HG02870 (cell line): ENCODE results near the gene SYTL5.

ENCODE experiments used
- ATAC-seq: cut with Tn5 transposase; IDR thresholded peaks from one replicate; pipeline ENCODE4 v1.9.1; 2021; ENCODE audit warnings: mild to moderate bottlenecking, moderate library complexity; ENCODE audit not compliant: unreplicated experiment

SYTL5 gene

DNA sequence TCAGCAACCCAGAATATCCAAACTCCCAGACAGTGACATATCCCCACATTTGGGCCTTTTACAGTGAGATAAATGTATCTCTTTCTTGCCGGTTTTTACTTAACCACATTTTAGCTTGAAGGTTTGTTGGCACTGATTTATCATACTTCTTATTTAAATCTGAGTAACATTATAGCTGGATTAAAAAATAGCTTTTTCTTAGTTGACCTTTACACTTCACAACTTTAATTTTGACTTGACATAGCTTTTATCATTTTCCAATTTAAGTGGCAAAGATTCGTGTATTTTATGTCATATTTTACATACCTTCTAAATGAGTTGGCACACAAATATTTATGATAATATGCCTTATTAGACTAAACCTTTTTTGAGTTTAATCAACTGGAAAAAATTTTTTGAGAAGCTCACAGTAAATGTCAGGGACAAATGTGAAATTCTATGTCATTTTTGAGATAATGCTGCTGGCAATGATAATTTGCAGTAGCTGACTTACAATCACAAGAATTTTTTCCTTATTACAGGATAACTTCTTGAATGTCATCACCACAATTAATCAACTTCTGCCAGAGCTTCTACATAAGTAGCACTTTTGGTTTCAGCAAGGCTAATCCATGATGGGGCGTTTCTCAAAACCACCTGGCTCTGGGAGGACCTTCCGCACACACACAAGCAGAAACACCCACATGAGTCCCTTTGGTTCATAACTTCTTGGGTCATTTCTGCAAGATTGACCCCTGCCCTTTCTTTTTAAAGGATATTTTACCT lies 80.3 kb downstream of the SYTL5 start:
- no peak for ATAC-seq

DNA sequence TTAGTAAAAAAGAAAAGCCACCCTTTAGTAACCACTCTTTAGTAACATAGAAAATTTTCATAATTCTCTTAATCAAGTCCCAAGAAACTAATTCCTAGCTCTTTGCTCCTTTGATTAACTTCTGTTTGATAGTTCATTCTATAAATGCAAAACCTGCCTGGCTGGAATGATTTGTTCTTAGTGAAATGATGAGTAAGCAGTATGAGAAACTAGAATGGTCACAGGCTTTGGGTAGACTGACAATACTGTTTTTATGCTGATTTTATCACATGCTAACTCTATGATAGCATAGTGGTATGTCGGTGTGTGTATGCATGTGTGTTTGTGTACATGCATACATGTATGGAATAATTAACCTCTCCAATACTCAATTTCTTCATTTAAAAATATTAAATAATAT lies 81.2 kb downstream of the SYTL5 start:
- ATAC-seq, result no peak

DNA sequence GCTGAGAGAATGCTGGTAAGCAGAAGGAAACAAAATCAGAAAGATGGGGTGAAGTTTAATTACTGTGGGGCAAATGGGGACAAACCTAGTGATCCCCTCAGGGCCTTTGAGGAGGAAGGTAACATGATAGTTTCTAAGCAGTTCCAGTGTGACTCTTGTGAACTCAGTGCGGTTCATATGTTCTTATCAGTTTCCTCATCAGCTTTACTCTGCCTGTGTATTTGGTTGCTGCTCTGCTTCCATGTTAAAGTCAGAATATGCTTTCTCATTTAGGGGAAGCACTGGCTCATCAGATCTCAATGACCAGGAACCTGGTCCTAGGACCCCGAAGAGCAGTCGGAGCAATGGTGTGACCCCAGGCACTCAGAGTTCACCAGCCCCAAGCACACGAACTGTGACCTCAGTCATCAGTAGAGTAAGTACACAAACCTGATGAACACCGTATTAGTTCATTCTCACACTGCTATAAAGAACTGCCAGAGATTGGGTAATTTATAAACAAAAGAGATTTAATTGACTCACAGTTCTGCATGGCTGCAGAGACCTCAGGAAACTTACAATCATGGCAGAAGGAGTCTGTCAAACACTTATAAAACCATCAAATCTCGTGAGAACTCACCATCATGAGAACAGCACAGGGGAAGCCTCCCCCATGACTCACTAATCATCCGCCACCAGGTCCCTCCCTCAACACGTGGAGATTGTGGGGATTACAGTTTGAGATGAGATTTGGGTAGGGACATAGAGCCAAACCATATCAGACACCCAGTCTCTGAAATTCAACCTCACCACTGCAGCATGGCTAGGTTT lies 83.0 kb downstream of the SYTL5 start:
- ATAC-seq, result no peak

DNA sequence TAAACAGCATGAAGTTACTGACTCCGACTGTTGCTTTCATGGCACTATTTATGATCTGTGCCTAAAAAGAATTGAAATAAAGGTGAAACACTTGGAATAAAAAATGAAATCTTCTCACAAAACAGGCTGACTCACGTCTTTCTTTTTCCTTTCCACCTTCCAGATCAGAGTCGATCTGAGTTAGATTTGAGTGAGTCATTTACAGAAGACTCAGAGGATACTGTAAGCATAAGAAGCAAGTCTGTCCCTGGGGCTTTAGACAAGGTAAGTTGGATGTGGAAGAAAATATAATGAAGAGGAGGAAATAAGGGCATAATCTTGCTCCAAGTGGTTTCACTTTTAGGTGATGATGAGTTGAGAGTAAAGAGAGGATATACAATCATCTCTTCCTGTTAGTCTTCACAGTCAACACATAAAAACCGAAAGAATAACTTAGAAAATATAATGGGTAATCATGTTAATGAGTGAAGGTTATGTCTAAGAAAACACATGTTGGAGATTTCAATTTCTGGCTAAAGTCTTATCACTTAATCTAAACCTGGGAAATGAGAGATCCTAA lies 89.7 kb downstream of the SYTL5 start:
- ATAC-seq, result no peak

DNA sequence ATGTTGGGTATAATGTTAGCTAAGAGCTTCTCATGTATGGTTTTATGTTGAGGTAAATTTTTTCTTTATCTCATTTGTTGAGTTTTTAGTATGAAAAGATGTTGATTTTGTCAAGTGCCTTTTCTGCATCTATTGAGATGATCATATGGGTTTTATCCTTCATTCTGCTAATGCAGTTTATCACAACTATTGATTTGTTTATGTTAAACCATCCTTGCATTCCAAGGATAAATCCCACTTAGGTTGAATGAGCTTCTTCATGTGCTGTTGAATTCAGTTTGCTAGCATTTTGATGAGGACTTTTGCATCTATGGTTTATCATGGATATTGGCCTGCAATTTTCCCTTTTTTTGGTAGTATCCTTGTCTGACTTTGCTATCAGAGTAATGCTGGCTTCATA lies 93.3 kb downstream of the SYTL5 start:
- ATAC-seq, result no peak

DNA sequence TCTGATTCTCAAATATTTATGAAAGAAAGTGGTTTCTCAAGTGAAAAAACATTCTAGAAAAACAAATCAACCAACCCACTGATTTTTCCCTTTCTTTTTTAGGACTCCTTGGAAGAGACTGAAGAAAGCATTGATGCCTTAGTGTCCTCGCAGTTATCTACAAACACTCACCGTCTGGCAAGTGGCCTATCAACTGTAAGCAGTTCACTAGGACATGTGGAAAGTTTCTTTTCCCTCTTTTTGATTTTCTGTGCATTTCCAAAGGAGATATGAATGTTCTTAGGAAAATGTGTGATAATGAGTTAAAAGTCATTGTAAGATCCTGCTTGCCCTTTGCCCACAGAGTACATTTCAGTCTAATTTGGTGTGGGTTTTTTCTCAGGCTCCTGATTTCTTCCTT lies 95.9 kb downstream of the SYTL5 start:
- ATAC-seq, result no peak

DNA sequence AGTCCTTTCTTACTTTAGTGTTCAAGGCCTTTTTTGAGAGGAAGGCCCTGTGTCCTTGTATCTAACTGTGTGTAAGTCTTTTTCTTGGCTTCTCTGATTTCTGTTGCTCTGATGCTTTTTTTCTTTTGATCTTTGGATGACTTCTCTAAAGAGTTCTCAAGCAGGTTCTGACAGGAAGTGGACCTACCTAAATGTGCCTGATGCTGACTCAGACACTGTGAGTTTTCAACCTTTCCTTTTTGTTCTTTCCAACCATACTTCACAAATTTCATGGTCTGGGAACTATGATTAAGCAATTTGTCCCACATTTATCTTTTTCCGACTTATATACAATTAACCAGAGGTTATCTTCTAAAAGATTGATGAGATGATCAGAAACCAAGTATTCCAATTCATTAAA lies 96.5 kb downstream of the SYTL5 start:
- no peak for ATAC-seq

DNA sequence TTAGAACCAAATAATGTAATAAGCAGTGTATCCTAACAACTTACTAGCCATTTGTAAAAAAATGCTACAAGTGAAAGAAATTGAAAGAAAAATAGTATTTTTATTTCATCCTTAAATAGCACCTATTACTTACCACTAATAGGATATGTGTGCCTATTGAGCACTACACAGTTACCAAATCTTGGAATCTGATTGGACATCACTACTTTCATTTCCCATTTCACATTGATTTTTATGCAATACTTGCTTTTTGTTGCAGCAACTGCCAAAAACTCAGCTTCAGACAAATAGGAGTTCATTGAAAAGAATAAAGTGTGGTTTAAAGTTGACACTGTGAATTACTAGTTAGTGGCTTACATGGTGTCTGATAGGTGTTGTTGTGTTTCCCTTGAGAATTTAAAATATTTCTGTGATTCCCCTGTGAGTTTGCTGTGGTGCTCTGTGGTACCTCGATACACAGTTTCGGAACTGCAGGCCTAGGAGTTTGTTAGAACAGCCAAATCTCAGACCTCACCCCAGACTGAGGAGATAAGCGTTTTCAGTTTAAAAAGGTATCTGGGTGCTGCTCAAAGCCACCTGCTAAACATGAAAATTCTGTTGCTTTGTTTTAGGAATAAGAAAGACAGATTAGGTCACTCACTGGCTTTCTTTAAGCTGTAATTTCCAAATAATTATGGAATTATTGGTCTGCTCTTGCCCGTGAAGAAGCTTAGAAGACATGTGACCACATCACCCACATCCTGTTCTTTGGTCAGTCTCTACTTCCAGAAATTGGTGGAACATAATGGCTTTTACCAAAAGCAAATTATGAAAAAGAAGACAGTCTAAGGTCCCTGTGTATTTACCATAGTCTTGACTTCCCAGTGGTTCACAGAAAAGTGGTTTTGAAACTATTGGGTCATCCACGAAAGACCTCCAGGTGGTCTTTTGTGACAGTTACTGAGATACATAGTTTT lies 97.8 kb downstream of the SYTL5 start:
- ATAC-seq, result peak; percentile 81

DNA sequence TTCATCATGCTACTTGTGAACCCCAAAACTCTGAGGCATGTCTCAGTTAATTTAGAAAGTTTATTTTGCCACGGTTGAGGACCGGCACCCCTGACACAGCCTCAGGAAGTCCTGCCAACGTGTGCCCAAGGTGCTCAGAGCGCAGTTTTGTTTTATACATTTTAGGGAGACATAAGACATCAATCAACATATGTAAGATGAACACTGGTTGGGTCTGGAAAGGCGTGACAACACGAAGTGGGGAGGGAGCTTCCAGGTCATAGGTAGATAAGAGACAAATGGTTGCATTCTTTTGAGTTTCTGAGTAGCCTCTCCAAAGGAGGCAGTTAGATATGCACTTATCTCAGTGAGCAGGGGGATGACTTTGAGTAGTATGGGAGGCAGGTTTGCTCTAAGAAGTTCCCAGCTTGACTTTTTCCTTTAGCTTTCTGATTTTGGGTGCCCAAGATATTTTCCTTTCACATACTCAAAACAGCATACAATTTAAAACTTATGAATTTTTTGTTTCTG lies 98.9 kb downstream of the SYTL5 start:
- no peak for ATAC-seq

DNA sequence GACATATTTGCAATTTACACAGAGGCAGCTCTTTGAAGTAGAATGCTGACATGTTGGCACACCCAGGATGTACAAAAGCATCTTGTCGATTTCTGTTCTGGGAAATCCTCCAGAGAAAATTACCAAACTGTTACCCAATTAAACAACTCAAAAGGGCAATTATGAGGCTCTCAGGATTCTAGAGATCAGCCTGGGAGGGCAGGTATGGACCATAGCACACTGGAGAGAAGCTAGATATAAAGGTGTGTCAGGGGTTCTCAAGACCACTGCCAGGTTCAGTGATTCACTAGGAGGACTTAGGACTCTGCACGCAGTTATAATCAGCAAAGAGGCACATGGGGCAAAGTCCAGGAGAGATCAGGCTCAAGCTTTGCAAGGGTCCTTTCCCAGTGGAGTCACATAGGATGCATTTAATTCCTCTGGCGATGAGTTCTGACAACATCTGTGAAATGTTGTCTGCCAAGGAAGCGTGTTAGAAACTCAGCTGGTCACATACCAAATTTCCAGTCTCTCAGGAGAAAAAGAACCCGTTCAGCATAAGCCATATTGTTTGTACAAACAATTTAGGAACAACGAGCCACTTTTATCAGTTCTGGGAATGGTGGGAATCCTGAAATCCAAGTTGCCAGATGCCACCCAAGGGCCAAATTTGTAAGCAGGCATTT lies 100.8 kb downstream of the SYTL5 start:
- ATAC-seq, result no peak

DNA sequence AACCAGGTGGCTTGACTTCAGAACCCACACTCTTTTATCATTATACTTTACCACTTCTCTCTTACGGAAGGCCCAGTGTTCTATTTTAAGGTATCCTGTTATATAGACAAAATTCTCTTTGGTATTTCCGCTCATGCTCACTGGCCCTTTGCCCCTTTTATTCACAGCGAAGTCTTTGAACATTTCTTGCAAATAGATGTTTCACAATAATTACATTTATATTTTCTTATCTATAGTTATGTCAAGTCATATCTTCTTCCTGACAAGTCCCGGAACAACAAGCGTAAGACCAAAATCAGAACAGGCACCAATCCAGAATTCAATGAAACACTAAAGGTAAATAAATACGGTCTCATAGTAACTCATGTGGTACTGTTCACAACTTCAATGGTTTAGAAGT lies 102.0 kb downstream of the SYTL5 start:
- no peak for ATAC-seq

DNA sequence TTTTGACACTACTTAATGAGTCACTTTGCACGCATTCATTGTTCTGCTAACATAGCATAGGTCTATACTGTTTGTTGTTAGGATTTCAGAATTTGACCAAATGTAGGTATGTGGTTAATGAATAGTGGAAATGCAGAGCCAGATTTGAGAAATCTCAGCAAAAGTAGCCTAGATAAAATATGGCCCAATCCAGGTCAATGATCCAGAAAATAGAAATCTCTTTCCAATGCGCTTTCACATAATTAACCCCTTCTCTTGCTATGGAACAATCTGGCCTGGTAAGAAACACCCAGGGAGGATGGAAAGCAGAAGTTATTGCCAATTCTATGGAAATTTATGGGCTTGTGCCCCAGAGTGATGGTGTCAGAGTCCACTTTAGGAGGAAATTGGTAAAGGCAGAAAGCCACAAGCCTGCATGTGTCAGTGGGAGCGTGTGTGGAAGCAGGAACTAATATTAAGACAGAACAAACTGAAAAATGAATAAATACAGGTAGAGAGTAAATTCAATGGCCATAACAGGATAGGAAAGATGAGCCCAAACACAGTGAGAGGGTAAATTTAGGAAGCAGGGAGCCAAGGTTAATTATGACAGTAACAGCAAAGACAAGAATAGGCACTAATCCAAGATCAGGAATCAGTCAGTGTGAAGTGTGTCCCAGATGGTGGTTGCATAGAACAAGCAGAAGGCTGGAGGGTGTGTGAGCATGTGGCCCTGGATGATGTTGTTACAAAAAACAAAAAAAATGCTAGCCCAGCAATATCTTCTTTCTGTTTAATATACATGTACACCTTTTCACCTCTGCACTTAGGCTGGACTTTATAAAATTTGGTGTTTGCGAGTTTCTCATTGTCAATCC lies 102.9 kb downstream of the SYTL5 start:
- ATAC-seq, result no peak

DNA sequence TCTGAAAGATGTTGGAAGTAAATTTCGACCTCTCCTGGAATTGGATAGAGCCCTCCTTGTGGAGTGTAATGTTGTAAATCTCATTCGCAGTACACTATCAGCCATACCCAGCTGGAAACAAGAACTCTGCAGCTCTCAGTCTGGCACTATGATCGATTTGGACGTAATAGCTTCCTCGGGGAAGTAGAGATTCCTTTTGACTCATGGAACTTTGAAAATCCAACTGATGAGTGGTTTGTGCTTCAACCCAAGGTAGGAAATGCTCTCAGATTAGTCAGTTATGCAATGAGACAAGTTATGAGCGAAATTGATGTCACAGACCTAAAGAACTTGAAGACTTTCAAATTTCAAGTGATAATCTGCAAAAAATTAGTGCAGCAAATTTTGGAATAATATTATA lies 103.9 kb downstream of the SYTL5 start:
- ATAC-seq, result no peak

DNA sequence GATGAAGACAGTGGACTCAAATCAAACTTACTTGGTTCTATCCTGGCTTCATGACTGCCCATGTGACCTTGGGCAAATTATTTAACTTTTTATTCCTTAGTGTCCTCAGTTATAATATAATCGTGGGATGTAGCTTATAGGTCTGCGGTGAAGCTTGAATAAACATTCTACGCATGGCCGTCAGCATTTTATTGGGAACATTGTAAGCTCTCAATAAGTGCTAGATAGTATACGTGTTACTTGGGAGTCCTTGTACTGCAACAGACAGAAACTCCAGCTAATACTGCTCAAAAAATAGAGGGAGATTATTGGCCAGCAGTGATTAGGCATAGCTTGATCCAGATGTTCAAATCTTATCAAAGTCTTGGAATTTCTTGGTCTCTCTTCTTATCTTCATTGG lies 104.8 kb downstream of the SYTL5 start:
- no peak for ATAC-seq

DNA sequence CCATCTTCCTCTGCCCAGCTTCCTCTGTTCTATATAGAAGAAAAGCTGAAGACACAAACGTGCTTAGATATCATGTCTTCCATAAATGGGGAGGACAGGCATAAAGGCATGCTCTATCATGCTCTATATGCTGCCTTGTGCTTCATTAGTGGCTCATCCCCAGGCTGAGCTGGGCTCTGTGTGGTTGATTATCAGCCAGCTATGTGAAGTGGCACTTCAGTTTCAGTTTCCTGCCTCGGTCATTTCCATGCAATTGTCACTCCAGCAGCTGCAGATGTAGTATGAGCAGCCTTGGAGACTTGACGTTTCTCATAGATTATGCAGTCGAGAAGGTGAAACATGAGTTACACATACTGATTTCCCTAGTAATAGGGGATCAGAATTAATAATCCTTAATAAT lies 106.2 kb downstream of the SYTL5 start:
- ATAC-seq, result no peak

DNA sequence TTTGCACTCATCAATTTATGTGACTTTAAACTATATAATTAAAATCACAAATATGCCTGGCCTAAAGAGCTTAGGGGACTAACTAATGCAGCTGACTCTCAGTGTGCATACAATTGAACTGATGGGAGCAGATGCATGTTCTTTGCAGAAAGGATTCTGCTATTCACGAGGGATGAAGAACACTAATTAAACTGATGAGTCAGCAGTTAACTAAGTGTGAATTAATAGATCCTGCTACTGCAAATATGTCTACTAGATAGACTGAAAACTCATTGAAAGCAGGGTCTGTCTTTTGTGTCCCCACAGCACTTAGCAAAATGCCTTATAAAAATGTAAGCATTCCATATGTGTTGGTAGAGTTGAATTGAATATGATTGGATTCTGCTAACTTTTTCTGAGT lies 110.4 kb downstream of the SYTL5 start:
- ATAC-seq, result no peak

DNA sequence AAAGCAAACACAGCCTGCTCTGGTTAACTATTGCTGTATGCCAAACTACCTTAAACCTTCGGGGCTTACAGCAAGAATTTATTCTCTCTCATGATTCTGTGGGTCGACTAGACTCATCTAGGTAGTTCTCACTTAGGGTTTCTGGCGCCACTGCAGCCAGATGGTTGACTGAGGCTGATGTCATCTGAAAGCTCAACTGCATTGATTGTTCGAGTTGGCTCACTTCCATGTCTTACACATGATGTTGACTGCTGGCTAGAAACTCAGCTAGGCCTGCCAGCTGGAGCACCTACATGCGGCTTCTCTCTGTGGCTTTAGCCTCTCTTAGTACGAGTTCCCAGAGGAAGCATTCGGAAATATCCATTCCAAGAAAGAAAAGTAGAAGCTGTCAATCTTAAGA lies 111.1 kb downstream of the SYTL5 start:
- ATAC-seq, result no peak

DNA sequence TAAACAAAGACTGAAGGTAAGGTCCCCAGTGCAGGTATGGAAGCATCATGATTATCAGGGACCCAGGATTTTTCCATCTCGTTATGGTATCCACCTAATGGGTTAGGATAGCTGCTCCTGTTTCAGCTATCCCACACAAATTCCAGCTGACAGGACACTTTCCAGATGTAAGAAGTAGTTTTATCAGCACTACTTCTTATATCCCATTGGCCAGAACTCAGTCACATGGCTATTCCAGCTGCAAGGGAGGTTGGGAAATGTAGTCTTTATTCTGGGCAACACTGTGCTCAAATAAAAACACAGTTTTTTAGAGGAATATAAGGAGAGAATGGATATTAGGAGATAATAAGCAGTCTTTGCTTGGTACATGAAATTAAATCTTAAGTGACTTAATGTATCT lies 117.6 kb downstream of the SYTL5 start:
- ATAC-seq, result no peak

DNA sequence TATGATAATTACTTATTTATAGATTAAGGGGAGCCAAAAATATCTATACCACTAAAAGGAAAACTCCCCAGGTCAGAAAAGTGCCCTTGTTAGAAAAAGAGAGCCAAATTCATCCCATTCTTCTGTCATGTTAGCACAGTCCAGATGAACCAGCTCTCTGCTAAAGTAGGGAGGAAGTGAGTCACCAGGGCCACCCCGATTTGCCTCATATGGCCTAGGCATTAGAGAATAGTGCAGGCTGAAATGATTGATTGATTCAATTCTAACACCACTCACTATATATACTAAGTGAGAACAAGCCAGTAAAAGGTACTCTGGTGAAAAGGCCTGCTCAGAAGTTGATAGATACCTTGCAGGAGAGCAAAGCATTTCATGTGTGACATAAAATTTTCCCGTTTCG lies 119.8 kb downstream of the SYTL5 start:
- no peak for ATAC-seq
